BJ (cell line): ENCODE results near the gene ELFN1. TPM values are rescaled to one million over a fixed set of nuclear protein-coding genes. Genes with fewer than 3 reads are reported as not detected.

ENCODE experiments used
- CTCF ChIA-PET: fragments of 350-600 bp; formaldehyde crosslinking; extraction: SDS; loops from one replicate; lab custom pipeline; 2021; ENCODE audit warnings: antibody characterized with exemption, inconsistent platforms; lab: Yijun Ruan, JAX
- POLR2A ChIA-PET: fragments of 300-600 bp; sonication (Branson Sonifier 250); formaldehyde crosslinking; extraction: SDS; loops from one replicate; lab custom pipeline; 2021; ENCODE audit warnings: antibody characterized with exemption; lab: Charles Lee
- DNase-seq: peaks from one replicate; pipeline ENCODE4 v3.0.0-alpha.2; 2011; ENCODE audit warnings: low read depth
- H3K27me3 ChIP-seq: 2 replicates; pipeline ENCODE4 v1.6.0; 2011; ENCODE audit warnings: low read length; ENCODE audit not compliant: control insufficient read depth, insufficient read depth
- H3K36me3 ChIP-seq: 2 replicates; pipeline ENCODE4 v1.5.1; 2011; ENCODE audit warnings: low read length; ENCODE audit not compliant: control insufficient read depth, insufficient read depth
- H3K4me3 ChIP-seq: 2 replicates; pipeline ENCODE4 v1.5.1; 2011; ENCODE audit warnings: low read depth, mild to moderate bottlenecking, control low read depth, low read length
- CTCF ChIP-seq: IDR thresholded peaks from 2 replicates; pipeline ENCODE4 v1.5.1; 2011; ENCODE audit warnings: low read depth, mild to moderate bottlenecking, control low read depth, inconsistent platforms, low read length, moderate library complexity; ENCODE audit not compliant: insufficient read depth
- polyA plus RNA-seq: library from polyadenylated mRNA; depleted of rRNA; stranded (reverse); fragments of >200 nt; gene quantifications from 2 replicates; pipeline ENCODE4 v1.2.3, GENCODE V29; 2011

Gene ELFN1
- polyA plus RNA-seq, 1 experiment = 1.7 TPM

DNA sequence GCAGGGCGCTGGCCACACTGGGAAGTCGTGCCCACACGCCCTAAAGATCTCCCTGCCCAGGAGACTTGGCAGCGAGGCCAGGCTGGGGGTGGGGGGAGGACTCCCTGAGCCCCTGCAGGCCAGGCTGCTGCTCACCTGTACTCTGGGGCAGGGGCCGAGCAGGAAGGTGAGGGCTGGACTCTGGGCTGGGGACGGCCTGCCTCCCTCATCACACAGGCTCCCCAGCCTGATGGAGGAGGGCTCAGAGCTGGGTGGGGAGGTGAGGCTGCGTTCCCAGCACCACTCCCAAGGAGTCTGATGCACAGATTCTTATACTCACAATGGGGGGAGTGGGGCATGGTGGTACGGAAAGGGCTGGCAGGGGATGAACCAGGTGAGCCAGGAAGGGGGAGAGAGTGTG is 71.2 kb downstream of the ELFN1 start:
- H3K36me3 ChIP-seq = no peaks in the 10 kb centered on the region
- ChIA-PET POLR2A (no interaction called here), CTCF (no interaction called here)
- H3K4me3 ChIP-seq = no peak overlapping the region
- H3K27me3 ChIP-seq = no peaks in the 10 kb centered on the region
- no peak for TF ChIP-seq CTCF
- DNase-seq = no peak

- POLR2A ChIA-PET = no interaction called here
- DNase-seq = no peak
- H3K36me3 ChIP-seq = no peaks in the 10 kb centered on the region
- no peak overlapping the region for H3K4me3 ChIP-seq
- CTCF ChIA-PET = no interaction called here
- no peak for TF ChIP-seq CTCF
- no peaks in the 10 kb centered on the region for H3K27me3 ChIP-seq
These were observed 71.9 kb downstream of the ELFN1 start for GRCh38 chr7:1741751-1742554.

GRCh38 chr7:1742555-1743303 is 72.7 kb downstream of the ELFN1 start:
- CTCF ChIA-PET = no interaction called here
- DNase-seq = no peak

DNA sequence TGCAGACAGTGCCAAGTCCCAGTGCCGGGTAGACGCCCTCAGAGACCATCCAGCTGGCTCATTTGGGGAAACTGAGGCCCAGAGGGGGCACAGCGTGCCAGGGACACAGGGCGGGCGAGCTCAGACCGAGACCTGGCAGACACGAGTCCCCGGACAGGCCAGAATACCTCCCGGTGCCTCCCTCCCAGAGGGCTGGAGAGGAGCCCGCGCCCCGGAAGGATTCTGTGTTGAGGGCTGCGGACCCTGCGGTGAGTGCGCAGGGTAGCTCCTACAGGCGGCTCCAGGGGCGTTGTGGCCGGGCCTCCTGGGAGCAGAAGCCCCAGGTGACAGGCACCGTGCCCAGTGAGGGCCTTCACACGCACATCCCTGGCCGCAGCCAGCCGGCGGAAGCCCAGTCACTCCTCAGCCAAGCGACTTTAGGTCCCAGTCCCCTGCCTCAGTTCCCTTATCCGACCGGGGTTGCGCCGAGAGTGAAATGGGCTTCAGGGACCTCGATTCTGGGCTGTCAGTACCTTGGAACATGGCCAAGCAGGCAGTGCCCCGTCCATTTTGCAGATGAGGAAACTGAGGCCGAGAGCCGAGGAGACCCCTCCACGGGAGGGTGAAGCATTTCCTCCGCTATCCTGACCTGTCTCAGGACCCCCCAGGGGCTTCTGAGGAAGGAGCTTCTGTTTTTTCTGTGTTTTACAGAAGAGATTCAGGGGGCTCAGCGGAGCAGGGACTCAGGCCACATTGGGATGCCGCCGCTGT is 73.6 kb downstream of the ELFN1 start:
- Histone ChIP-seq H3K4me3 (no peak overlapping the region), H3K36me3 (no peaks in the 10 kb centered on the region), H3K27me3 (no peaks in the 10 kb centered on the region; the same call in 1 of the 2 replicates)
- no peak for TF ChIP-seq CTCF
- POLR2A ChIA-PET = no interaction called here
- CTCF ChIA-PET = no interaction called here
- DNase-seq = no peak

More at GRCh38 chr7:1742555-1743303, 72.7 kb downstream of the ELFN1 start:
- POLR2A ChIA-PET = no interaction called here
- TF ChIP-seq CTCF = no peak
- Histone ChIP-seq H3K27me3 (no peaks in the 10 kb centered on the region), H3K4me3 (no peak overlapping the region), H3K36me3 (no peaks in the 10 kb centered on the region)
